ENCODE measurements around the gene TRAPPC2L. TPM values are rescaled to one million over a fixed set of nuclear protein-coding genes. Genes with fewer than 3 reads are reported as not detected.

Gene TRAPPC2L
- total and polyA plus RNA-seq, 10 of the 15 experiments (the other 5 are each of a cell fraction or from before 2014, with no cell fraction given), result 56.3 to 363 (median 118) TPM

- no peaks in the 10 kb centered on the region for H4K20me1 ChIP-seq (ENCODE audit: control insufficient read depth, insufficient read depth)
- H3K27ac ChIP-seq (ENCODE audit: control insufficient read depth, insufficient read depth), result no peak overlapping the region
- no peaks in the 10 kb centered on the region for H3K79me2 ChIP-seq (ENCODE audit: control insufficient read depth, insufficient read depth, low read length)
- ChIA-PET CTCF (no interaction called here), RAD21 (ENCODE audit: unreplicated experiment) (no interaction called here), SMC1A (ENCODE audit: uncharacterized antibody, unreplicated experiment) (interaction anchor here (0.6 kb wide), 1 partner anchor 15 kb away, joined by 3 read pairs; no protein-coding TSS in a partner anchor), POLR2A (no interaction called here)
- no peak for FAIRE-seq
- no peak overlapping the region for H3K9ac ChIP-seq (ENCODE audit: control insufficient read depth, insufficient read depth, low read length)
- in situ Hi-C loops (cut with MboI) (no loop called here), intact Hi-C loops (cut with micrococcal nuclease; ENCODE audit: unreplicated experiment) (no loop called here)
- no peak for DNase-seq (ENCODE audit: low read depth, low spot score)
- no TSS peak for BruUV-seq (replicated peaks)
- H3K9me3 ChIP-seq (replicated peaks; ENCODE audit: control insufficient read depth, insufficient read depth, low read length), result no peaks in the 10 kb centered on the region
- 95% methylated on average over 32 of the region's 34 CpGs for WGBS (ENCODE audit: insufficient coverage, insufficient replicate concordance, low lambda C conversion rate, missing lambda C conversion rate)
- no peaks in the 10 kb centered on the region for H3K4me1 ChIP-seq (ENCODE audit: control insufficient read depth, insufficient read depth, low read length)
- TF ChIP-seq NR2C2 (IDR thresholded peaks at IDR 0.05; ENCODE audit: borderline replicate concordance, control insufficient read depth, insufficient read length, low read depth) (no peak), SMAD5 (IDR thresholded peaks at IDR 0.05; ENCODE audit: low read depth) (no peak), NFYB (IDR thresholded peaks at IDR 0.05; ENCODE audit: insufficient read depth, low read depth, low read length) (no peak), SREBF1 (IDR thresholded peaks at IDR 0.05; ENCODE audit: low read length) (no peak), ASH2L (IDR thresholded peaks at IDR 0.05; ENCODE audit: borderline replicate concordance, low read depth) (no peak)
- TF ChIP-seq, protein P1, sequence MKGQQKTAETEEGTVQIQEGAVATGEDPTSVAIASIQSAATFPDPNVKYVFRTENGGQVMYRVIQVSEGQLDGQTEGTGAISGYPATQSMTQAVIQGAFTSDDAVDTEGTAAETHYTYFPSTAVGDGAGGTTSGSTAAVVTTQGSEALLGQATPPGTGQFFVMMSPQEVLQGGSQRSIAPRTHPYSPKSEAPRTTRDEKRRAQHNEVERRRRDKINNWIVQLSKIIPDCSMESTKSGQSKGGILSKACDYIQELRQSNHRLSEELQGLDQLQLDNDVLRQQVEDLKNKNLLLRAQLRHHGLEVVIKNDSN (IDR thresholded peaks at IDR 0.05; ENCODE audit: borderline replicate concordance, extremely low read length, insufficient read depth, low read depth, low read length), result no peak
- TF ChIP-seq, protein P2, sequence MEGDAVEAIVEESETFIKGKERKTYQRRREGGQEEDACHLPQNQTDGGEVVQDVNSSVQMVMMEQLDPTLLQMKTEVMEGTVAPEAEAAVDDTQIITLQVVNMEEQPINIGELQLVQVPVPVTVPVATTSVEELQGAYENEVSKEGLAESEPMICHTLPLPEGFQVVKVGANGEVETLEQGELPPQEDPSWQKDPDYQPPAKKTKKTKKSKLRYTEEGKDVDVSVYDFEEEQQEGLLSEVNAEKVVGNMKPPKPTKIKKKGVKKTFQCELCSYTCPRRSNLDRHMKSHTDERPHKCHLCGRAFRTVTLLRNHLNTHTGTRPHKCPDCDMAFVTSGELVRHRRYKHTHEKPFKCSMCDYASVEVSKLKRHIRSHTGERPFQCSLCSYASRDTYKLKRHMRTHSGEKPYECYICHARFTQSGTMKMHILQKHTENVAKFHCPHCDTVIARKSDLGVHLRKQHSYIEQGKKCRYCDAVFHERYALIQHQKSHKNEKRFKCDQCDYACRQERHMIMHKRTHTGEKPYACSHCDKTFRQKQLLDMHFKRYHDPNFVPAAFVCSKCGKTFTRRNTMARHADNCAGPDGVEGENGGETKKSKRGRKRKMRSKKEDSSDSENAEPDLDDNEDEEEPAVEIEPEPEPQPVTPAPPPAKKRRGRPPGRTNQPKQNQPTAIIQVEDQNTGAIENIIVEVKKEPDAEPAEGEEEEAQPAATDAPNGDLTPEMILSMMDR (IDR thresholded peaks at IDR 0.05 in 2 of 3, conservative IDR thresholded peaks at IDR 0.05 in 1 of 3; ENCODE audit: control insufficient read depth in 2 of 3, extremely low read depth in 1 of 3, insufficient read depth in 1 of 3, low read depth in 3 of 3, low read length in 3 of 3), result no peak
- no peak overlapping the region for H2AFZ ChIP-seq (ENCODE audit: control insufficient read depth, low read depth, low read length)
- ATAC-seq, result no peak
- H3K27me3 ChIP-seq (replicated peaks in 1 of 2; ENCODE audit: control insufficient read depth in 2 of 2, insufficient read depth in 2 of 2, low read length in 1 of 2), result no peaks in the 10 kb centered on the region
- H3K4me2 ChIP-seq (ENCODE audit: control insufficient read depth, insufficient read depth), result no peak overlapping the region
- no peaks in the 10 kb centered on the region; a peak in 3 of 4 replicates for H3K36me3 ChIP-seq (ENCODE audit: control insufficient read depth in 2 of 2, insufficient read depth in 2 of 2, low read length in 1 of 2)
- no peak overlapping the region for H3K4me3 ChIP-seq
These were observed 40.9 kb downstream of the TRAPPC2L start for GRCh38 chr16:88897696-88898425.

All from GM12878 (cell line).